ENCODE measurements around the gene TBC1D22A. TPM values are rescaled to one million over a fixed set of nuclear protein-coding genes. Genes with fewer than 3 reads are reported as not detected.

Gene TBC1D22A
- total and polyA plus RNA-seq, 10 of the 15 experiments (the other 5 are each of a cell fraction or from before 2014, with no cell fraction given) = 0.63 to 44.7 (median 27.4) TPM

- TF ChIP-seq, protein P1, sequence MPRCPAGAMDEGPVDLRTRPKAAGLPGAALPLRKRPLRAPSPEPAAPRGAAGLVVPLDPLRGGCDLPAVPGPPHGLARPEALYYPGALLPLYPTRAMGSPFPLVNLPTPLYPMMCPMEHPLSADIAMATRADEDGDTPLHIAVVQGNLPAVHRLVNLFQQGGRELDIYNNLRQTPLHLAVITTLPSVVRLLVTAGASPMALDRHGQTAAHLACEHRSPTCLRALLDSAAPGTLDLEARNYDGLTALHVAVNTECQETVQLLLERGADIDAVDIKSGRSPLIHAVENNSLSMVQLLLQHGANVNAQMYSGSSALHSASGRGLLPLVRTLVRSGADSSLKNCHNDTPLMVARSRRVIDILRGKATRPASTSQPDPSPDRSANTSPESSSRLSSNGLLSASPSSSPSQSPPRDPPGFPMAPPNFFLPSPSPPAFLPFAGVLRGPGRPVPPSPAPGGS (IDR thresholded peaks at IDR 0.05; ENCODE audit: borderline replicate concordance, insufficient read depth, low read depth, low read length, poor library complexity, severe bottlenecking) = no peak
- TF ChIP-seq, protein P2, sequence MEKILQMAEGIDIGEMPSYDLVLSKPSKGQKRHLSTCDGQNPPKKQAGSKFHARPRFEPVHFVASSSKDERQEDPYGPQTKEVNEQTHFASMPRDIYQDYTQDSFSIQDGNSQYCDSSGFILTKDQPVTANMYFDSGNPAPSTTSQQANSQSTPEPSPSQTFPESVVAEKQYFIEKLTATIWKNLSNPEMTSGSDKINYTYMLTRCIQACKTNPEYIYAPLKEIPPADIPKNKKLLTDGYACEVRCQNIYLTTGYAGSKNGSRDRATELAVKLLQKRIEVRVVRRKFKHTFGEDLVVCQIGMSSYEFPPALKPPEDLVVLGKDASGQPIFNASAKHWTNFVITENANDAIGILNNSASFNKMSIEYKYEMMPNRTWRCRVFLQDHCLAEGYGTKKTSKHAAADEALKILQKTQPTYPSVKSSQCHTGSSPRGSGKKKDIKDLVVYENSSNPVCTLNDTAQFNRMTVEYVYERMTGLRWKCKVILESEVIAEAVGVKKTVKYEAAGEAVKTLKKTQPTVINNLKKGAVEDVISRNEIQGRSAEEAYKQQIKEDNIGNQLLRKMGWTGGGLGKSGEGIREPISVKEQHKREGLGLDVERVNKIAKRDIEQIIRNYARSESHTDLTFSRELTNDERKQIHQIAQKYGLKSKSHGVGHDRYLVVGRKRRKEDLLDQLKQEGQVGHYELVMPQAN (conservative IDR thresholded peaks at IDR 0.05) = no peak
These were observed 413.6 kb downstream of the TBC1D22A start (continued) for GRCh38 chr22:47176026-47176389.

- Histone ChIP-seq H4K20me1 (ENCODE audit: control insufficient read depth, insufficient read depth) (no peaks in the 10 kb centered on the region), H3K27me3 (replicated peaks in 1 of 2; ENCODE audit: control insufficient read depth in 2 of 2, insufficient read depth in 2 of 2, low read length in 1 of 2) (no peaks in the 10 kb centered on the region), H3K4me3 (no peak overlapping the region), H3K9me3 (replicated peaks; ENCODE audit: control insufficient read depth, insufficient read depth, low read length) (no peaks in the 10 kb centered on the region; the same call in 2 of the 3 replicates), H3K4me1 (ENCODE audit: control insufficient read depth, insufficient read depth, low read length) (no peaks in the 10 kb centered on the region), H3K79me2 (ENCODE audit: control insufficient read depth, insufficient read depth, low read length) (no peaks in the 10 kb centered on the region), H3K4me2 (ENCODE audit: control insufficient read depth, insufficient read depth) (no peak overlapping the region), H3K36me3 (ENCODE audit: control insufficient read depth in 2 of 2, insufficient read depth in 2 of 2, low read length in 1 of 2) (peaks cover 0 to 2% of the 10 kb centered on the region in 2 experiments; a peak in 3 of 4 replicates), H3K9ac (ENCODE audit: control insufficient read depth, insufficient read depth, low read length) (no peak overlapping the region), H3K27ac (ENCODE audit: control insufficient read depth, insufficient read depth) (no peak overlapping the region), H2AFZ (ENCODE audit: control insufficient read depth, low read depth, low read length) (no peak overlapping the region)
- ChIA-PET CTCF (interaction anchor here (0.7 kb wide), 1 partner anchor 322 kb away, joined by 3 read pairs; no protein-coding TSS in a partner anchor), POLR2A (no interaction called here), RAD21 (ENCODE audit: unreplicated experiment) (no interaction called here), SMC1A (ENCODE audit: uncharacterized antibody, unreplicated experiment) (no interaction called here)
- in situ Hi-C loops (cut with MboI) = no loop called here
- FAIRE-seq = no peak
- 97% methylated on average over 24 of the region's 24 CpGs for WGBS (ENCODE audit: insufficient coverage, insufficient replicate concordance, low lambda C conversion rate, missing lambda C conversion rate)
- no peak for TF ChIP-seq SMAD1 (IDR thresholded peaks at IDR 0.05; ENCODE audit: low read depth, partially characterized antibody)
- no peak for TF ChIP-seq SRF (IDR thresholded peaks at IDR 0.05; ENCODE audit: low read depth in 2 of 2, low read length in 2 of 2)
- no peak for TF ChIP-seq KAT2A (conservative IDR thresholded peaks at IDR 0.05; ENCODE audit: control insufficient read depth, low read depth, low read length)
- no peak for TF ChIP-seq EP300 (IDR thresholded peaks at IDR 0.05; ENCODE audit: borderline replicate concordance in 1 of 2, control insufficient read depth in 1 of 2, low read depth in 2 of 2, low read length in 2 of 2)
- no peak for TF ChIP-seq MYB (IDR thresholded peaks at IDR 0.05; ENCODE audit: borderline replicate concordance, low read depth, low read length)
- TF ChIP-seq CREM (IDR thresholded peaks at IDR 0.05; ENCODE audit: low read depth) = no peak
- TF ChIP-seq PAX5 (IDR thresholded peaks at IDR 0.05; ENCODE audit: borderline replicate concordance, low read depth, low read length) = no peak
- TF ChIP-seq ATF3 (IDR thresholded peaks at IDR 0.05; ENCODE audit: borderline replicate concordance, extremely low read depth, low read depth, low read length) = no peak
- no peak for TF ChIP-seq ETV6 (conservative IDR thresholded peaks at IDR 0.05 in 1 of 2, IDR thresholded peaks at IDR 0.05 in 1 of 2; ENCODE audit: borderline replicate concordance in 1 of 2, low read depth in 1 of 2)
- no peak for TF ChIP-seq TBL1XR1 (IDR thresholded peaks at IDR 0.05; ENCODE audit: low read depth, low read length)
- TF ChIP-seq MAX (IDR thresholded peaks at IDR 0.05; ENCODE audit: low read depth, low read length) = no peak
- no TSS peak for BruUV-seq (replicated peaks)
- intact Hi-C loops (cut with micrococcal nuclease; ENCODE audit: unreplicated experiment) = no loop called here
- ATAC-seq = no peak
- DNase-seq (ENCODE audit: low read depth, low spot score) = no peak
These were observed 414.3 kb downstream of the TBC1D22A start for GRCh38 chr22:47176573-47177333.

Data from GM12878 (cell line).